Endothelial cell of umbilical vein (primary cell): ENCODE measurements around the gene EIF3I. TPM values are rescaled to one million over a fixed set of nuclear protein-coding genes. Genes with fewer than 3 reads are reported as not detected.

Source experiments
- BruUV-seq: library from RNA; stranded (reverse); fragments of 400-500 nt; replicated peaks from 2 replicates; lab custom pipeline; 2021; lab: Mats Ljungman, UMichigan
- CTCF ChIA-PET: fragments of 300-600, 350-600 bp; sonication (Branson Sonifier 250); formaldehyde crosslinking; loops from one replicate; lab custom pipeline; 2021; ENCODE audit warnings: antibody characterized with exemption, inconsistent platforms; lab: Charles Lee
- POLR2A ChIA-PET: fragments of 300-600, 350-600 bp; sonication (Branson Sonifier 250); formaldehyde crosslinking; loops from one replicate; lab custom pipeline; 2021; ENCODE audit warnings: antibody characterized with exemption, inconsistent platforms; lab: Charles Lee
- DNase-seq: peaks from one replicate; pipeline ENCODE4 v3.0.0-alpha.2; 2011; ENCODE audit warnings: low read depth, low spot score
- FAIRE-seq: peaks from 2 replicates; lab custom pipeline; 2011; peaks lifted over from hg19 to GRCh38; lab: Jason Lieb, UNC
- H2AFZ ChIP-seq: 2 replicates; pipeline ENCODE4 v1.6.0; 2012; ENCODE audit warnings: low read depth, low read length, control low read depth, inconsistent platforms
- H3K27ac ChIP-seq: 2 replicates; pipeline ENCODE4 v1.5.1; 2011; ENCODE audit warnings: low read depth, mild to moderate bottlenecking, control low read depth, low read length, moderate library complexity; ENCODE audit not compliant: insufficient read depth
- H3K27me3 ChIP-seq, 2 experiments: 2 replicates each; pipeline versions ENCODE4 v1.6.0 to v1.6.1; 2011; ENCODE audit warnings: low read length in 2 of 2, mixed read lengths in 1 of 2; ENCODE audit not compliant: control insufficient read depth in 2 of 2, insufficient read depth in 2 of 2
- H3K36me3 ChIP-seq, 2 experiments: 2 replicates in 1 of 2; 3 replicates in 1 of 2; pipeline ENCODE4 v1.5.1; 2011; ENCODE audit warnings: low read length in 2 of 2, mild to moderate bottlenecking in 1 of 2, moderate library complexity in 1 of 2; ENCODE audit not compliant: control insufficient read depth in 2 of 2, insufficient read depth in 2 of 2; ENCODE audit errors: extremely low read depth in 1 of 2
- H3K4me1 ChIP-seq: 3 replicates; pipeline ENCODE4 v1.5.1; 2011; ENCODE audit warnings: mild to moderate bottlenecking, low read length; ENCODE audit not compliant: control insufficient read depth, insufficient read depth; ENCODE audit errors: extremely low read depth
- H3K4me2 ChIP-seq: 2 replicates; pipeline ENCODE4 v1.6.1; 2011; ENCODE audit warnings: low read length, control low read depth, mixed read lengths; ENCODE audit not compliant: insufficient read depth
- H3K4me3 ChIP-seq, 3 experiments: fragments of 200-600 bp in 1 of 3; sonication (generic), shearing (Covaris generic) in 1 of 3; replicated peaks in 1 of 3; 2 replicates each; pipeline ENCODE4 v1.5.1; 2011 to 2016; ENCODE audit warnings: control low read depth in 3 of 3, low read length in 3 of 3, mild to moderate bottlenecking in 2 of 3, inconsistent platforms in 1 of 3, low read depth in 1 of 3, moderate library complexity in 1 of 3; ENCODE audit not compliant: insufficient read depth in 1 of 3
- H3K79me2 ChIP-seq: 2 replicates; pipeline ENCODE4 v1.6.0; 2012; ENCODE audit warnings: low read length, inconsistent platforms; ENCODE audit not compliant: control insufficient read depth, insufficient read depth
- H3K9ac ChIP-seq: replicated peaks from 2 replicates; pipeline ENCODE3; 2011; ENCODE audit warnings: low read length, control low read depth; ENCODE audit not compliant: insufficient read depth; ENCODE audit errors: extremely low read depth
- H3K9me1 ChIP-seq: replicated peaks from 3 replicates; pipeline ENCODE4 v1.6.0; 2011; ENCODE audit warnings: mild to moderate bottlenecking, low read length; ENCODE audit not compliant: control insufficient read depth, insufficient read depth; ENCODE audit errors: extremely low read depth
- H3K9me3 ChIP-seq: replicated peaks from 2 replicates; pipeline ENCODE4 v1.5.1; 2012; ENCODE audit warnings: low read length, inconsistent platforms; ENCODE audit not compliant: control insufficient read depth, insufficient read depth
- H4K20me1 ChIP-seq: replicated peaks from 2 replicates; pipeline ENCODE3; 2011; ENCODE audit warnings: mild to moderate bottlenecking, low read length; ENCODE audit not compliant: control insufficient read depth, insufficient read depth; ENCODE audit errors: extremely low read depth
- EZH2 ChIP-seq: IDR thresholded peaks from 2 replicates; pipeline ENCODE4 v1.6.1; 2012; ENCODE audit warnings: borderline replicate concordance, low read depth, mild to moderate bottlenecking, moderate library complexity, low read length, inconsistent platforms; ENCODE audit not compliant: severe bottlenecking
- FOS ChIP-seq: IDR thresholded peaks from 2 replicates; pipeline ENCODE4 v1.6.1; 2011; ENCODE audit warnings: mild to moderate bottlenecking, low read length, moderate library complexity, borderline replicate concordance; ENCODE audit not compliant: insufficient read depth
- GATA2 ChIP-seq: IDR thresholded peaks from 2 replicates; pipeline ENCODE4 v1.7.0; 2011; ENCODE audit warnings: low read depth, mild to moderate bottlenecking, moderate library complexity, mixed read lengths, low read length; ENCODE audit not compliant: insufficient read length, insufficient read depth
- JUN ChIP-seq: IDR thresholded peaks from 2 replicates; pipeline ENCODE4 v1.6.1; 2011; ENCODE audit warnings: borderline replicate concordance, low read depth; ENCODE audit not compliant: insufficient read length, insufficient read depth
- MYC ChIP-seq: IDR thresholded peaks from one replicate; pipeline ENCODE4 v1.6.1; 2011; ENCODE audit warnings: mild to moderate bottlenecking, low read depth, low read length
- POLR2A ChIP-seq: IDR thresholded peaks from 2 replicates; pipeline ENCODE4 v1.6.1; 2012; ENCODE audit warnings: low read depth, mild to moderate bottlenecking, control low read depth, low read length
- POLR2AphosphoS5 ChIP-seq: IDR thresholded peaks from 2 replicates; pipeline ENCODE4 v1.6.1; 2012; ENCODE audit warnings: low read depth, mild to moderate bottlenecking, control low read depth, low read length, moderate library complexity; ENCODE audit not compliant: insufficient read depth
- dilution Hi-C: fragments of 300-500 bp; cut with MboI; formaldehyde crosslinking; loops from one replicate; pipeline ENCODE4 v1.15.0; 2019; ENCODE audit warnings: low sequenced_read_pairs; ENCODE audit not compliant: extremely low pct_ligation_motif_present
- intact Hi-C: fragments of 100-400 bp; cut with micrococcal nuclease; formaldehyde crosslinking; loops from one replicate; pipeline ENCODE4 v1.10.0; 2022
- polyA plus RNA-seq, 4 experiments: library from polyadenylated mRNA; depleted of rRNA in 3 of 4; stranded (reverse) in 3 of 4; unstranded in 1 of 4; fragments of >200 nt; gene quantifications; 2 replicates each; pipeline versions ENCODE4 v1.2.1 to v1.2.3, GENCODE V29; 2011 to 2012; ENCODE audit warnings: missing spikeins in 1 of 4
- total RNA-seq: library from RNA; stranded (reverse); gene quantifications from 2 replicates; pipeline ENCODE4 v1.2.3, GENCODE V29; 2021
- TF ChIP-seq, protein P1 (sequence below), 2 donors: IDR thresholded peaks; 1 replicate in 1 of 2; 2 replicates in 1 of 2; pipeline ENCODE4 v1.5.1; 2011; ENCODE audit warnings: low read length in 2 of 2, mild to moderate bottlenecking in 2 of 2, moderate library complexity in 2 of 2, control low read depth in 1 of 2, inconsistent platforms in 1 of 2, low read depth in 1 of 2; ENCODE audit not compliant: insufficient read depth in 1 of 2; ENCODE audit errors: extremely low read depth in 1 of 2
- TF ChIP-seq, protein P2 (sequence below): IDR thresholded peaks from 2 replicates; pipeline ENCODE4 v1.6.1; 2011; ENCODE audit not compliant: insufficient read depth, insufficient read length

EIF3I gene
- total and polyA plus RNA-seq, 2 donors (not counting 3 experiments of a cell fraction or from before 2014, with no cell fraction given): 186 to 331 TPM

DNA sequence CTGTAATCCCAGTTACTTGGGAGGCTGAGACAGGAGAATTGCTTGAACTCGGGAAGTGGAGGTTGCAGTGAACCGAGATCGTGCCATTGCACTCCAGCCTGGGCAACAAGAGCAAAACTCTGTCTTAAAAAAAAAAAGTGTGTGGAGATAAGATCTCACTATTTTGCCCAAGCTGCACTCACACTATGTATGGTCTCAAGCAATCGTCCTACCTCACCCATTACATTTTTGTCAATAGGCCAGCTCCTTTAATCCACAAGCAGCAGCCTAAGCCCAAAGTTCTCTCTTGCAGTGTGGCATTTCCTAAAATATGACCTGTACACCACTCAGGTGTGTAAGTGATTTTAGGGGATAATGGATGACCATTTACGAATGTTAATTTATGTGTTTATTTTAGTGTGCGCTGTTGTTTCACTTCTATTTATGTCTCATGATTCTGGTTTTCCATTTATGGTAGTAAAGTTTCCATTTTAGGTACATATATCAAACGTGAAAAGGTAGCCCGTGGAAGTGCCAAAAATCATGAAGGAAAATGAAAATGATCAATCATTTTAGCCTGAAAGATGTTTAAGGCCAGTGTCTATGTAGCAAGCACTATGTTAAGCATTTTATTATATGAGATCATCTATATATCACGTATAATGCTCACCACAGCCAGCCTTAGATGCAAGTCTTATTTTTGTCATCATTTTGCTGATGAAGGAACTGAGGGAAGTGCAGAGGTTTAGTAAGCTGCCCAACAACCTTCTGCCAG is 34.4 kb downstream of the EIF3I start:
- H3K27me3 ChIP-seq: no peaks in the 10 kb centered on the region
- H3K36me3 ChIP-seq: no peaks in the 10 kb centered on the region
- no peaks in the 10 kb centered on the region for H3K9me3 ChIP-seq
- intact Hi-C loops: no loop called here
- H3K4me2 ChIP-seq: no peak overlapping the region
- POLR2A ChIA-PET: interaction anchor here (0.7 kb wide), 1 partner anchor 58 kb away, joined by 4 read pairs; no protein-coding TSS in a partner anchor
- dilution Hi-C loops: no loop called here
- BruUV-seq: no TSS peak
- no peak overlapping the region for H2AFZ ChIP-seq
- no peak overlapping the region for H3K9ac ChIP-seq
- H3K4me3 ChIP-seq: no peak overlapping the region
- no peaks in the 10 kb centered on the region for H4K20me1 ChIP-seq
- H3K79me2 ChIP-seq: no peaks in the 10 kb centered on the region
- no peak overlapping the region for H3K27ac ChIP-seq
- FAIRE-seq (no peak), DNase-seq (no peak)
- peaks cover 2% of the 10 kb centered on the region for H3K4me1 ChIP-seq
- H3K9me1 ChIP-seq: no peaks in the 10 kb centered on the region
- TF ChIP-seq GATA2: no peak
- TF ChIP-seq EZH2: no peak
- TF ChIP-seq, protein P1, sequence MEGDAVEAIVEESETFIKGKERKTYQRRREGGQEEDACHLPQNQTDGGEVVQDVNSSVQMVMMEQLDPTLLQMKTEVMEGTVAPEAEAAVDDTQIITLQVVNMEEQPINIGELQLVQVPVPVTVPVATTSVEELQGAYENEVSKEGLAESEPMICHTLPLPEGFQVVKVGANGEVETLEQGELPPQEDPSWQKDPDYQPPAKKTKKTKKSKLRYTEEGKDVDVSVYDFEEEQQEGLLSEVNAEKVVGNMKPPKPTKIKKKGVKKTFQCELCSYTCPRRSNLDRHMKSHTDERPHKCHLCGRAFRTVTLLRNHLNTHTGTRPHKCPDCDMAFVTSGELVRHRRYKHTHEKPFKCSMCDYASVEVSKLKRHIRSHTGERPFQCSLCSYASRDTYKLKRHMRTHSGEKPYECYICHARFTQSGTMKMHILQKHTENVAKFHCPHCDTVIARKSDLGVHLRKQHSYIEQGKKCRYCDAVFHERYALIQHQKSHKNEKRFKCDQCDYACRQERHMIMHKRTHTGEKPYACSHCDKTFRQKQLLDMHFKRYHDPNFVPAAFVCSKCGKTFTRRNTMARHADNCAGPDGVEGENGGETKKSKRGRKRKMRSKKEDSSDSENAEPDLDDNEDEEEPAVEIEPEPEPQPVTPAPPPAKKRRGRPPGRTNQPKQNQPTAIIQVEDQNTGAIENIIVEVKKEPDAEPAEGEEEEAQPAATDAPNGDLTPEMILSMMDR (IDR thresholded peaks at IDR 0.05; ENCODE audit: extremely low read depth in 1 of 2, insufficient read depth in 1 of 2, low read depth in 1 of 2, low read length in 2 of 2): no peak
- TF ChIP-seq JUN: no peak
- TF ChIP-seq POLR2A: no peak
- TF ChIP-seq MYC: no peak
- TF ChIP-seq FOS: no peak
- TF ChIP-seq, protein P2, sequence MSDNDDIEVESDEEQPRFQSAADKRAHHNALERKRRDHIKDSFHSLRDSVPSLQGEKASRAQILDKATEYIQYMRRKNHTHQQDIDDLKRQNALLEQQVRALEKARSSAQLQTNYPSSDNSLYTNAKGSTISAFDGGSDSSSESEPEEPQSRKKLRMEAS: no peak
- TF ChIP-seq POLR2AphosphoS5: no peak
- CTCF ChIA-PET: no interaction called here
